ENCODE measurements around the gene SMAP2. TPM values are rescaled to one million over a fixed set of nuclear protein-coding genes. Genes with fewer than 3 reads are reported as not detected.

SMAP2 gene
- total and polyA plus RNA-seq, 10 of the 15 experiments (the other 5 are each of a cell fraction or from before 2014, with no cell fraction given) = 33.4 to 177 (median 105) TPM

DNA sequence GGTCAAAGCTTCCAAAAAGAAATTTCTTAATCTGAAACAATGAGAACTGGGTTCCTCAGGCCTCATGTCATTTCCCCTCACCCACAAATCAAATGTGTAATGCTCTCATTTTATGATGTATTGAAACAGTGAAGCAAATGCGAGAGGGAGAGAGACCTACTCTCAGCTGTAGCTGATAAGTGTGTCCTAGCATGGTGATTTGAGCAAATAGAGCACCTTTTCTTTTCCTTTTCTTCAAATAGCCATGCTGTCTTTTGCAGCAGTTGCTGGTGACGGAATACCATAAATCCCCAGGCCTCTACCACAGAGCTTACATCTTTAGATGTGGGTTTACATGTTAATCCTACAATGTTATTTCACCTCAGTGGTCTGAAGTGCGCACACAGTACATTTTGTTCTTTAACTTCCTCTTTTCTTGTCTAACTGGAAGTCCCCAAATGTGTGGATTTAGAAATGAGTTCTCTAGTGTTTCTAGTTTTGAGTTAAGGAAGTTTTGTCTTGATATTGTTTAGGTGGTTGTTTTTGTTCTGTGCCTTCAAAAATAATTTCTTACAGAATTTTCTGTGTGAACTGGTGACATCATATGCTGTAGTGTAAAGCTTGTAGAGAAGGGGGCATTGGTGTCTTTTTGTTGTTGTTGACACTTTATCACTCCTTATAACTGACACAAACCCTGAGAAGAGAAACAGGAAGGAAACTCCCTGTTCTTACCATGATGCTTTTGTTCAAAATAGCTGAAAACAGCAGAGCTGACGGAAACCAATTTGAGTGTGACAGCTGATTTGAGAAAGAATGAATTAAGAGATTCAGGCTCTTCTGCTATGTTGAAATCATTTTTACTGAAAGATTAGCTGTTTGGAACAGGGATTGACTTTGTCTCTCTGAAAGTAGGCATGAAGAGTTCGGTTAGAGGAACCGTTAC lies 12.2 kb downstream of the SMAP2 start (continued):
- TF ChIP-seq WRNIP1 (IDR thresholded peaks at IDR 0.05; ENCODE audit: borderline replicate concordance, low read depth, low read length) (no peak), BMI1 (IDR thresholded peaks at IDR 0.05; ENCODE audit: borderline replicate concordance) (peak; percentile 79), BACH1 (IDR thresholded peaks at IDR 0.05; ENCODE audit: borderline replicate concordance) (peak; percentile 85), RB1 (IDR thresholded peaks at IDR 0.05; ENCODE audit: borderline replicate concordance) (no peak), SP1 (IDR thresholded peaks at IDR 0.05; ENCODE audit: low read depth, low read length) (no peak), ETV6 (conservative IDR thresholded peaks at IDR 0.05 in 1 of 2, IDR thresholded peaks at IDR 0.05 in 1 of 2; ENCODE audit: borderline replicate concordance in 1 of 2, low read depth in 1 of 2) (peak in 1 of 2 experiments; percentile 78; a peak in 1 of 4 replicates), NRF1 (conservative IDR thresholded peaks at IDR 0.05; ENCODE audit: low read depth, low read length) (no peak), ZNF24 (IDR thresholded peaks at IDR 0.05) (peak; percentile 96), CHD1 (IDR thresholded peaks at IDR 0.05; ENCODE audit: low read depth, low read length) (peak; percentile 86; the same call in 1 of the 2 replicates), SIN3A (IDR thresholded peaks at IDR 0.05; ENCODE audit: low read depth, low read length) (peak; percentile 26; the same call in 1 of the 2 replicates), MEF2B (IDR thresholded peaks at IDR 0.05; ENCODE audit: partially characterized antibody, poor library complexity, severe bottlenecking) (peak; percentile 89)
- TF ChIP-seq, protein P1, sequence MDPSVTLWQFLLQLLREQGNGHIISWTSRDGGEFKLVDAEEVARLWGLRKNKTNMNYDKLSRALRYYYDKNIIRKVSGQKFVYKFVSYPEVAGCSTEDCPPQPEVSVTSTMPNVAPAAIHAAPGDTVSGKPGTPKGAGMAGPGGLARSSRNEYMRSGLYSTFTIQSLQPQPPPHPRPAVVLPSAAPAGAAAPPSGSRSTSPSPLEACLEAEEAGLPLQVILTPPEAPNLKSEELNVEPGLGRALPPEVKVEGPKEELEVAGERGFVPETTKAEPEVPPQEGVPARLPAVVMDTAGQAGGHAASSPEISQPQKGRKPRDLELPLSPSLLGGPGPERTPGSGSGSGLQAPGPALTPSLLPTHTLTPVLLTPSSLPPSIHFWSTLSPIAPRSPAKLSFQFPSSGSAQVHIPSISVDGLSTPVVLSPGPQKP (IDR thresholded peaks at IDR 0.05; ENCODE audit: low read depth, low read length) = no peak
- TF ChIP-seq, protein P2, sequence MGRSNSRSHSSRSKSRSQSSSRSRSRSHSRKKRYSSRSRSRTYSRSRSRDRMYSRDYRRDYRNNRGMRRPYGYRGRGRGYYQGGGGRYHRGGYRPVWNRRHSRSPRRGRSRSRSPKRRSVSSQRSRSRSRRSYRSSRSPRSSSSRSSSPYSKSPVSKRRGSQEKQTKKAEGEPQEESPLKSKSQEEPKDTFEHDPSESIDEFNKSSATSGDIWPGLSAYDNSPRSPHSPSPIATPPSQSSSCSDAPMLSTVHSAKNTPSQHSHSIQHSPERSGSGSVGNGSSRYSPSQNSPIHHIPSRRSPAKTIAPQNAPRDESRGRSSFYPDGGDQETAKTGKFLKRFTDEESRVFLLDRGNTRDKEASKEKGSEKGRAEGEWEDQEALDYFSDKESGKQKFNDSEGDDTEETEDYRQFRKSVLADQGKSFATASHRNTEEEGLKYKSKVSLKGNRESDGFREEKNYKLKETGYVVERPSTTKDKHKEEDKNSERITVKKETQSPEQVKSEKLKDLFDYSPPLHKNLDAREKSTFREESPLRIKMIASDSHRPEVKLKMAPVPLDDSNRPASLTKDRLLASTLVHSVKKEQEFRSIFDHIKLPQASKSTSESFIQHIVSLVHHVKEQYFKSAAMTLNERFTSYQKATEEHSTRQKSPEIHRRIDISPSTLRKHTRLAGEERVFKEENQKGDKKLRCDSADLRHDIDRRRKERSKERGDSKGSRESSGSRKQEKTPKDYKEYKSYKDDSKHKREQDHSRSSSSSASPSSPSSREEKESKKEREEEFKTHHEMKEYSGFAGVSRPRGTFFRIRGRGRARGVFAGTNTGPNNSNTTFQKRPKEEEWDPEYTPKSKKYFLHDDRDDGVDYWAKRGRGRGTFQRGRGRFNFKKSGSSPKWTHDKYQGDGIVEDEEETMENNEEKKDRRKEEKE (IDR thresholded peaks at IDR 0.05) = no peak

All from GM12878 (cell line).